HepG2 (cell line): ENCODE results near the gene IQSEC1. TPM values are rescaled to one million over a fixed set of nuclear protein-coding genes. Genes with fewer than 3 reads are reported as not detected.

Experiments used
- ATAC-seq: fragments of 200-7000 bp; cut with Tn5 transposase; 3 replicates; pipeline ENCODE4 v1.9.1; 2020; ENCODE audit warnings: mild to moderate bottlenecking, moderate library complexity
- BruUV-seq: library from RNA; stranded (reverse); fragments of 400-500 nt; replicated peaks from 2 replicates; lab custom pipeline; 2021; lab: Mats Ljungman, UMichigan
- CTCF ChIA-PET: fragments of 300-600 bp; formaldehyde crosslinking; extraction: SDS; loops from one replicate; lab custom pipeline; 2021; ENCODE audit warnings: low total read pairs, inconsistent platforms, low intra/inter-chr PET ratio; lab: Yijun Ruan, JAX
- POLR2A ChIA-PET: fragments of 350-600 bp; sonication (Branson Sonifier 250); formaldehyde crosslinking; loops from one replicate; lab custom pipeline; 2020; ENCODE audit warnings: antibody characterized with exemption, inconsistent platforms; lab: Yijun Ruan, JAX
- DNase-seq: peaks from one replicate; pipeline ENCODE4 v3.0.0-alpha.2; 2015; ENCODE audit warnings: low spot score
- FAIRE-seq: peaks from 3 replicates; lab custom pipeline; 2011; peaks lifted over from hg19 to GRCh38; lab: Jason Lieb, UNC
- H2AFZ ChIP-seq: one replicate; pipeline ENCODE4 v1.6.1; 2011; ENCODE audit warnings: low read length, inconsistent platforms
- H3K27ac ChIP-seq: fragments of 300-600 bp; 3 replicates; pipeline ENCODE4 v1.8.0; 2011; ENCODE audit warnings: mixed run types, mild to moderate bottlenecking, mixed read lengths, low read length, inconsistent platforms; ENCODE audit not compliant: insufficient read depth; ENCODE audit errors: extremely low read length
- H3K27me3 ChIP-seq, 2 experiments: fragments of 200-600 bp in 1 of 2; 2 replicates in 1 of 2; 3 replicates in 1 of 2; pipeline versions ENCODE4 v1.6.0 to v1.8.0; 2011; ENCODE audit warnings: low read length in 2 of 2, mild to moderate bottlenecking in 2 of 2, moderate library complexity in 2 of 2, inconsistent platforms in 1 of 2; ENCODE audit not compliant: insufficient read depth in 2 of 2, control insufficient read depth in 1 of 2
- H3K36me3 ChIP-seq, 2 experiments: fragments of 200-600 bp in 1 of 2; replicated peaks in 1 of 2; 2 replicates in 1 of 2; 3 replicates in 1 of 2; pipeline versions ENCODE4 v1.5.1 to v1.8.0; 2011; ENCODE audit warnings: low read length in 2 of 2, inconsistent platforms in 1 of 2; ENCODE audit not compliant: insufficient read depth in 2 of 2, control insufficient read depth in 1 of 2
- H3K4me1 ChIP-seq: 2 replicates; pipeline ENCODE4 v1.5.1; 2012; ENCODE audit warnings: low read length, inconsistent platforms; ENCODE audit not compliant: insufficient read depth
- H3K4me2 ChIP-seq: 2 replicates; pipeline ENCODE4 v1.6.0; 2011; ENCODE audit warnings: low read depth, low read length, inconsistent platforms
- H3K4me3 ChIP-seq, 3 experiments: fragments of 200-600 bp in 1 of 3; sonication (generic), shearing (Covaris generic) in 1 of 3; replicated peaks in 1 of 3; 2 replicates each; pipeline ENCODE4 v1.5.1; 2011 to 2016; ENCODE audit warnings: low read length in 3 of 3, inconsistent platforms in 2 of 3, low read depth in 2 of 3, mild to moderate bottlenecking in 2 of 3, control low read depth in 1 of 3, mixed read lengths in 1 of 3; ENCODE audit not compliant: insufficient read depth in 1 of 3
- H3K79me2 ChIP-seq: one replicate; pipeline ENCODE4 v1.6.1; 2011; ENCODE audit warnings: low read length, inconsistent platforms; ENCODE audit not compliant: insufficient read depth
- H3K9ac ChIP-seq: 2 replicates; pipeline ENCODE4 v1.6.0; 2011; ENCODE audit warnings: mild to moderate bottlenecking, low read depth, low read length, inconsistent platforms; ENCODE audit not compliant: insufficient read depth
- H3K9me3 ChIP-seq: 2 replicates; pipeline ENCODE4 v1.5.1; 2012; ENCODE audit warnings: mild to moderate bottlenecking, low read length
- H4K20me1 ChIP-seq: 2 replicates; pipeline ENCODE4 v1.6.0; 2011; ENCODE audit warnings: inconsistent platforms, mild to moderate bottlenecking, low read length, moderate library complexity; ENCODE audit not compliant: insufficient read depth
- ETV5 ChIP-seq: IDR thresholded peaks from 2 replicates; pipeline ENCODE4 v1.6.1; 2018; ENCODE audit warnings: missing biosample characterization, missing genetic modification reagents, inconsistent platforms, borderline replicate concordance
- HOXA7 ChIP-seq: sonication (generic); formaldehyde crosslinking; IDR thresholded peaks from 2 replicates; pipeline ENCODE4 v1.8.1; 2022; ENCODE audit warnings: mild to moderate bottlenecking, missing genetic modification reagents, moderate library complexity
- MIXL1 ChIP-seq: IDR thresholded peaks from 2 replicates; pipeline ENCODE4 v1.6.1; 2016
- ZEB1 ChIP-seq: IDR thresholded peaks from 2 replicates; pipeline ENCODE4 v1.6.1; 2012; ENCODE audit warnings: mild to moderate bottlenecking, low read depth, inconsistent platforms; ENCODE audit not compliant: insufficient replicate concordance
- ZNF343 ChIP-seq: sonication (generic); formaldehyde crosslinking; IDR thresholded peaks from 2 replicates; pipeline ENCODE4 v1.4.0; 2020; ENCODE audit warnings: mild to moderate bottlenecking, missing genetic modification reagents
- ZNF720 ChIP-seq: sonication (generic); formaldehyde crosslinking; IDR thresholded peaks from 2 replicates; pipeline ENCODE4 v1.4.0; 2020; ENCODE audit warnings: missing genetic modification reagents
- ZNF737 ChIP-seq: sonication (generic); formaldehyde crosslinking; IDR thresholded peaks from 2 replicates; pipeline ENCODE4 v1.5.0; 2020; ENCODE audit warnings: missing genetic modification reagents, mild to moderate bottlenecking, borderline replicate concordance
- WGBS: methylation state at CpG from one replicate; pipeline ENCODE4 v1.1.6; 2017; ENCODE audit warnings: low lambda C conversion rate; 5-methylcytosine and 5-hydroxymethylcytosine counted together
- in situ Hi-C: cut with HindIII; loops from 2 replicates; pipeline ENCODE4 v1.10.0; 2017; ENCODE audit warnings: low pct_unique_long_range_greater_than_20kb; ENCODE audit not compliant: extremely low pct_ligation_motif_present
- intact Hi-C: fragments of 100-400 bp; cut with micrococcal nuclease; formaldehyde crosslinking; loops from one replicate; pipeline ENCODE4 v1.10.0; 2022; ENCODE audit not compliant: unreplicated experiment
- polyA plus RNA-seq, 8 experiments: library from polyadenylated mRNA; depleted of rRNA in 3 of 8; stranded (reverse) in 7 of 8; unstranded in 1 of 8; fragments of >200 nt; fragmentation: Illumina TruSeq in 4 of 8; extraction: Trizol in 4 of 8; gene quantifications; 2 replicates each; pipeline versions ENCODE4 v1.2.1 to v1.2.3, GENCODE V29; 2011 to 2016; ENCODE audit warnings: low read depth in 4 of 8, missing spikeins in 1 of 8, mixed read lengths in 1 of 8; ENCODE audit not compliant: insufficient read depth in 1 of 8
- total RNA-seq, 5 experiments: library from RNA; depleted of rRNA; stranded (reverse); fragments of >200 nt; fragmentation: Illumina TruSeq; extraction: Trizol; gene quantifications; 2 replicates each; pipeline ENCODE4 v1.2.3, GENCODE V29; 2016; ENCODE audit warnings: low read depth in 1 of 5
- TF ChIP-seq, protein P1 (sequence below): sonication (generic); formaldehyde crosslinking; IDR thresholded peaks from 2 replicates; pipeline ENCODE4 v1.8.0; 2022; ENCODE audit warnings: mild to moderate bottlenecking, missing genetic modification reagents; ENCODE audit not compliant: insufficient replicate concordance
- TF ChIP-seq, protein P2 (sequence below): IDR thresholded peaks from 2 replicates; pipeline ENCODE4 v1.4.0; 2020; ENCODE audit warnings: mild to moderate bottlenecking, missing genetic modification reagents

The IQSEC1 gene
- total and polyA plus RNA-seq, 2 of the 13 experiments (the other 11 are each of a cell fraction or from before 2014, with no cell fraction given), result 17.4 to 20.2 TPM

DNA sequence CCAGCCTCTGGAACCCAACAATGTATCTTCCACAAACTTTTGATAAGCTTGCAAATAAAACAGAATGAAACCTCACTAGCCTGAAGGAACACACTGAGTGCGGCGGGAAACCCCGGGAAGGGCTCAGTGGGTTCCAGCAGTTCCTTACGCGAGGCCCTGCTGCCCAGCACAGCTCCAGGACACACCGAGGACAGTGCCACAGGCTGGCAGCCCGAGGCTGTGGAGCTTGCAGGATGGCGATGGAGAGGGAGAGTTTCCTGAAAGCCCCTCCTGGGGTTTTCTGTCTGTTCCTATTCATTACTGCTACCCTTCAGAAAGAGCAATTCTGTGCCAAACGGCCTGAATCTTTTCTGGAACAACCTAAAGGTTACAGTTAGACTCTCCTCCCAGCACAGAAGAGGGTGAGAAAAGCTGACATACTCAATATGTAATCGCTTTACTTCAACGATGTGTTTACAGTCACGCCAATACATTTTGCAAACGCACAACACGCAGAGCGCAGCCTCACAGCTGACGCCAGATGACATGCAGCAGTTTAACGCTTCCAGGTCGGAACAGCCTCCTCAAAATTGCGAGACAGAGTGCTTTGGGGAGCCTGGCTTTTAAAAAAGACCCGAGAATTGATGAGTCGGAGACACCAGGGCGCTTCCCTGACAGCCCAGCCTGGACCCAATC lies 174.8 kb downstream of the IQSEC1 start:
- no peak overlapping the region for H3K4me2 ChIP-seq
- H3K4me3 ChIP-seq, result no peak overlapping the region
- intact Hi-C loops, result no loop called here
- ATAC-seq, result no peak
- H3K27ac ChIP-seq, result no peak overlapping the region
- DNase-seq, result no peak
- CTCF ChIA-PET, result no interaction called here
- POLR2A ChIA-PET, result no interaction called here
- no peak overlapping the region for H3K9ac ChIP-seq
- peaks cover 9 to 36% of the 10 kb centered on the region in 2 experiments for H3K36me3 ChIP-seq
- BruUV-seq, result no TSS peak
- 98% methylated on average over 19 of the region's 22 CpGs for WGBS
- TF ChIP-seq, protein P1, sequence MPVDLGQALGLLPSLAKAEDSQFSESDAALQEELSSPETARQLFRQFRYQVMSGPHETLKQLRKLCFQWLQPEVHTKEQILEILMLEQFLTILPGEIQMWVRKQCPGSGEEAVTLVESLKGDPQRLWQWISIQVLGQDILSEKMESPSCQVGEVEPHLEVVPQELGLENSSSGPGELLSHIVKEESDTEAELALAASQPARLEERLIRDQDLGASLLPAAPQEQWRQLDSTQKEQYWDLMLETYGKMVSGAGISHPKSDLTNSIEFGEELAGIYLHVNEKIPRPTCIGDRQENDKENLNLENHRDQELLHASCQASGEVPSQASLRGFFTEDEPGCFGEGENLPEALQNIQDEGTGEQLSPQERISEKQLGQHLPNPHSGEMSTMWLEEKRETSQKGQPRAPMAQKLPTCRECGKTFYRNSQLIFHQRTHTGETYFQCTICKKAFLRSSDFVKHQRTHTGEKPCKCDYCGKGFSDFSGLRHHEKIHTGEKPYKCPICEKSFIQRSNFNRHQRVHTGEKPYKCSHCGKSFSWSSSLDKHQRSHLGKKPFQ, result no peak
- TF ChIP-seq ZNF720 (no peak), ZNF343 (no peak), ZNF737 (CRISPR knock-in tag) (no peak), HOXA7 (no peak), ZEB1 (no peak), ETV5 (no peak), MIXL1 (CRISPR knock-in tag) (no peak)
- TF ChIP-seq, protein P2, sequence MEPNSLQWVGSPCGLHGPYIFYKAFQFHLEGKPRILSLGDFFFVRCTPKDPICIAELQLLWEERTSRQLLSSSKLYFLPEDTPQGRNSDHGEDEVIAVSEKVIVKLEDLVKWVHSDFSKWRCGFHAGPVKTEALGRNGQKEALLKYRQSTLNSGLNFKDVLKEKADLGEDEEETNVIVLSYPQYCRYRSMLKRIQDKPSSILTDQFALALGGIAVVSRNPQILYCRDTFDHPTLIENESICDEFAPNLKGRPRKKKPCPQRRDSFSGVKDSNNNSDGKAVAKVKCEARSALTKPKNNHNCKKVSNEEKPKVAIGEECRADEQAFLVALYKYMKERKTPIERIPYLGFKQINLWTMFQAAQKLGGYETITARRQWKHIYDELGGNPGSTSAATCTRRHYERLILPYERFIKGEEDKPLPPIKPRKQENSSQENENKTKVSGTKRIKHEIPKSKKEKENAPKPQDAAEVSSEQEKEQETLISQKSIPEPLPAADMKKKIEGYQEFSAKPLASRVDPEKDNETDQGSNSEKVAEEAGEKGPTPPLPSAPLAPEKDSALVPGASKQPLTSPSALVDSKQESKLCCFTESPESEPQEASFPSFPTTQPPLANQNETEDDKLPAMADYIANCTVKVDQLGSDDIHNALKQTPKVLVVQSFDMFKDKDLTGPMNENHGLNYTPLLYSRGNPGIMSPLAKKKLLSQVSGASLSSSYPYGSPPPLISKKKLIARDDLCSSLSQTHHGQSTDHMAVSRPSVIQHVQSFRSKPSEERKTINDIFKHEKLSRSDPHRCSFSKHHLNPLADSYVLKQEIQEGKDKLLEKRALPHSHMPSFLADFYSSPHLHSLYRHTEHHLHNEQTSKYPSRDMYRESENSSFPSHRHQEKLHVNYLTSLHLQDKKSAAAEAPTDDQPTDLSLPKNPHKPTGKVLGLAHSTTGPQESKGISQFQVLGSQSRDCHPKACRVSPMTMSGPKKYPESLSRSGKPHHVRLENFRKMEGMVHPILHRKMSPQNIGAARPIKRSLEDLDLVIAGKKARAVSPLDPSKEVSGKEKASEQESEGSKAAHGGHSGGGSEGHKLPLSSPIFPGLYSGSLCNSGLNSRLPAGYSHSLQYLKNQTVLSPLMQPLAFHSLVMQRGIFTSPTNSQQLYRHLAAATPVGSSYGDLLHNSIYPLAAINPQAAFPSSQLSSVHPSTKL (CRISPR knock-in tag), result no peak
- FAIRE-seq, result no peak
- H3K4me1 ChIP-seq, result peaks cover 47% of the 10 kb centered on the region
- peaks cover 12% of the 10 kb centered on the region; the same call in 1 of the 2 replicates for H4K20me1 ChIP-seq
- no peaks in the 10 kb centered on the region for H3K9me3 ChIP-seq
- H3K79me2 ChIP-seq, result no peaks in the 10 kb centered on the region
- in situ Hi-C loops, result no loop called here
- no peak overlapping the region for H2AFZ ChIP-seq
- H3K27me3 ChIP-seq, result no peaks in the 10 kb centered on the region; a peak in 1 of 5 replicates
